Activated gamma-delta T cell (primary cell): ENCODE measurements around the gene MPPED2.

Experiments used
- DNase-seq: peaks from one replicate; lab custom pipeline; 2025; lab: John Stamatoyannopoulos, UW
- total RNA-seq, 2 donors: gene quantifications; one replicate each; lab custom pipeline; 2026; lab: John Stamatoyannopoulos, UW

Gene MPPED2
- total RNA-seq, result 0.39 to 0.67 reads per million in 2 donors

GRCh38 chr11:30586251-30587144 lies at the start of gene MPPED2:
MPPED2 (minus strand) TSS chr11:30586353; CDS start chr11:30580373, 5,980 bp downstream.
- DNase-seq, result no peak

- DNase-seq, result no peak
Observed at GRCh38 chr11:30635401-30635989, 49.3 kb upstream of the MPPED2 start.

- DNase-seq, result no peak
Observed at GRCh38 chr11:30631148-30631547, 45.0 kb upstream of the MPPED2 start.

- DNase-seq, result no peak
Observed at GRCh38 chr11:30619767-30620166, 33.6 kb upstream of the MPPED2 start.

- no peak for DNase-seq
Observed at GRCh38 chr11:30617762-30618161, 31.6 kb upstream of the MPPED2 start.

- DNase-seq, result no peak
Observed at GRCh38 chr11:30610628-30611027, 24.5 kb upstream of the MPPED2 start.

GRCh38 chr11:30608534-30608933 lies 22.4 kb upstream of the MPPED2 start:
- no peak for DNase-seq

GRCh38 chr11:30605036-30605605 lies 19.0 kb upstream of the MPPED2 start:
- DNase-seq, result no peak

GRCh38 chr11:30603357-30603756 lies 17.2 kb upstream of the MPPED2 start:
- DNase-seq, result no peak

GRCh38 chr11:30596832-30597231 lies 10.7 kb upstream of the MPPED2 start:
- no peak for DNase-seq

- no peak for DNase-seq
Observed at GRCh38 chr11:30595934-30596333, 9.8 kb upstream of the MPPED2 start.

GRCh38 chr11:30594646-30595411 lies 8.7 kb upstream of the MPPED2 start:
- DNase-seq, result no peak

GRCh38 chr11:30587269-30587812 lies 1.2 kb upstream of the MPPED2 start:
- no peak for DNase-seq

GRCh38 chr11:30585892-30586250 lies 282 bp downstream of the MPPED2 start:
- no peak for DNase-seq

- no peak for DNase-seq
Observed at GRCh38 chr11:30585125-30585891, 845 bp downstream of the MPPED2 start.

- no peak for DNase-seq
Observed at GRCh38 chr11:30583476-30584280, 2.5 kb downstream of the MPPED2 start.

- DNase-seq, result no peak
Observed at GRCh38 chr11:30582726-30583125, 3.4 kb downstream of the MPPED2 start.

- DNase-seq, result no peak
Observed at GRCh38 chr11:30581675-30582074, 4.5 kb downstream of the MPPED2 start.

- no peak for DNase-seq
Observed at GRCh38 chr11:30580573-30580972, 5.6 kb downstream of the MPPED2 start.
